Peyer's patch (tissue), 4 donors: ENCODE results near the gene PKP2. TPM values are rescaled to one million over a fixed set of nuclear protein-coding genes. Genes with fewer than 3 reads are reported as not detected.
A peak's percentile ranks its signal among the peaks of the same experiment; 100 is the strongest.

Experiments
- DNase-seq, 3 donors: peaks; one replicate each; pipeline ENCODE4 v3.0.0-alpha.2; 2017 to 2019
- H3K27ac ChIP-seq, 4 donors: fragments of 200-600 bp; sonication (generic); one replicate each; pipeline ENCODE4 v1.5.1; 2016 to 2019
- H3K27me3 ChIP-seq, 2 donors: fragments of 200-600 bp; sonication (generic); one replicate each; pipeline ENCODE4 v1.5.1; 2019
- H3K36me3 ChIP-seq, 3 donors: fragments of 200-600 bp; sonication (generic); one replicate each; pipeline ENCODE4 v1.5.1; 2016 to 2019
- H3K4me1 ChIP-seq, 4 donors: fragments of 200-600 bp; sonication (generic); one replicate each; pipeline ENCODE4 v1.5.1; 2016 to 2019
- H3K4me3 ChIP-seq, 4 donors: fragments of 200-600 bp; sonication (generic); 1 replicate in 3 of 4; 2 replicates in 1 of 4; pipeline ENCODE4 v1.5.1; 2016 to 2019; ENCODE audit warnings: mild to moderate bottlenecking in 1 of 4
- H3K9me3 ChIP-seq, 4 donors: fragments of 200-600 bp; sonication (generic); one replicate each; pipeline ENCODE4 v1.5.1; 2016 to 2019; ENCODE audit warnings: mild to moderate bottlenecking in 1 of 4
- POLR2A ChIP-seq, 2 donors: fragments of 450-650 bp; IDR thresholded peaks; one replicate each; pipeline ENCODE4 v1.5.1; 2017; ENCODE audit warnings: antibody characterized with exemption in 2 of 2, mild to moderate bottlenecking in 2 of 2, moderate library complexity in 2 of 2
- total RNA-seq, 4 donors: library from RNA; depleted of rRNA; stranded (reverse); fragments of >200 nt; gene quantifications; one replicate each; pipeline ENCODE4 v1.1.0, GENCODE V29; 2016
- TF ChIP-seq, protein P1 (sequence below), 6 experiments: fragments of 450-650 bp in 4 of 6; fragments of 200-600 bp in 2 of 6; sonication (generic) in 1 of 6; IDR thresholded peaks; one replicate each; pipeline ENCODE4 v1.5.1; 2017 to 2019; ENCODE audit warnings: antibody characterized with exemption in 6 of 6, mild to moderate bottlenecking in 3 of 6, moderate library complexity in 1 of 6

The PKP2 gene
- 100 to 1,000 TPM in 1 of 4 donors, 10 to 100 TPM in 3; 42.9 to 103 (median 64.8) TPM for total RNA-seq

DNA sequence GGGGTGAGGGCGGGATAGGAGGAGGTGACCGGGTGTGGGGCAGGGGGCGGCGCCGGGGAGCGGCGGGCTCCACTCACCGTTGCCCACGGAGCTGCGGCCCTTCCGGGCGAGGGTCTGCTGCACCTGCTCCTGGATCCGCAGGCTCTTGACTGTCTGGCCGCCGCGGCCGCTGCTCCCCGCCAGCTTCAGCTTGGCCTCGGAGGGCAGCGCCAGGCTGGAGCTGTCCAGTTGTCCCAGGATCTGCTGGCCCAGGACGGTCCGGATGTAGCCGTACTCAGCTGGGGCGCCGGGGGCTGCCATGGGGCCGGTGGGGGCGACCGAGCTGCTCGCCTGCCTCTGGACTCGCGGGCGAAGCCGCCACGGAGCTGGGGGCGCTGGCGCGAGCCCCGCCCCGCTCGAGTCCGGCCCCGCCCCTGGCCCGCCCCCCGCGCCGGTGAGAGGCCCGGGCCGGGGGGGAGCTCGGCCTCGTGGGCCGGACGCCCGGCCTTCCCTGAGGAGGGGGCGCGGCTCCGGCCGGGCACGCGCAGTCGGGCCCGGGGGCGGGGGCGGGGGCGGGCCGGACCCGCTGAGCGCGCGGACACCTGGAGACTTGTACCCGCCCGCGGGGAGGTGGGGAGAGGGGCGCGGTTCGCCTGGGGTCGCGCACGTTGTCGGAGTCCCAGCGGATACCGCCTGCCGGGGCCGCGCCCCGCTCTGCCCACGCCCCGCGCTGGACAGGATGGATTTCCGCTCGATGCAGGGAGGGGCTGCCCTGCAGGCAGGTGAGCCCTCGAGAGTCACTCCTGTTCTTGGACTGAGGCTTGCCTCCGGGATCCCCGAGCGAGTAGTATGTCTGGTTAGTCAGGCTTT is at the start of gene PKP2:
Gene PKP2, minus strand, starts transcription at position 346 of the 849 bp plus-strand sequence. Its CDS starts 46 bp downstream, at position 300.
- Histone ChIP-seq H3K36me3 (no peaks in the 10 kb centered on the region), H3K4me1 (peaks cover 0 to 49% (median 0%) of the 10 kb centered on the region in 4 donors), H3K27ac (peak within 1 kb of the TSS; percentile 49 to 98 (median 90)), H3K9me3 (no peaks in the 10 kb centered on the region), H3K27me3 (no peaks in the 10 kb centered on the region), H3K4me3 (peak within 1 kb of the TSS; percentile 52 to 94 (median 70))
- peak in 2 of 3 donors; percentile 87 to 92 for DNase-seq
- TF ChIP-seq POLR2A (IDR thresholded peaks at IDR 0.05), result peak; percentile 55 to 76
- TF ChIP-seq, protein P1, sequence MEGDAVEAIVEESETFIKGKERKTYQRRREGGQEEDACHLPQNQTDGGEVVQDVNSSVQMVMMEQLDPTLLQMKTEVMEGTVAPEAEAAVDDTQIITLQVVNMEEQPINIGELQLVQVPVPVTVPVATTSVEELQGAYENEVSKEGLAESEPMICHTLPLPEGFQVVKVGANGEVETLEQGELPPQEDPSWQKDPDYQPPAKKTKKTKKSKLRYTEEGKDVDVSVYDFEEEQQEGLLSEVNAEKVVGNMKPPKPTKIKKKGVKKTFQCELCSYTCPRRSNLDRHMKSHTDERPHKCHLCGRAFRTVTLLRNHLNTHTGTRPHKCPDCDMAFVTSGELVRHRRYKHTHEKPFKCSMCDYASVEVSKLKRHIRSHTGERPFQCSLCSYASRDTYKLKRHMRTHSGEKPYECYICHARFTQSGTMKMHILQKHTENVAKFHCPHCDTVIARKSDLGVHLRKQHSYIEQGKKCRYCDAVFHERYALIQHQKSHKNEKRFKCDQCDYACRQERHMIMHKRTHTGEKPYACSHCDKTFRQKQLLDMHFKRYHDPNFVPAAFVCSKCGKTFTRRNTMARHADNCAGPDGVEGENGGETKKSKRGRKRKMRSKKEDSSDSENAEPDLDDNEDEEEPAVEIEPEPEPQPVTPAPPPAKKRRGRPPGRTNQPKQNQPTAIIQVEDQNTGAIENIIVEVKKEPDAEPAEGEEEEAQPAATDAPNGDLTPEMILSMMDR (IDR thresholded peaks at IDR 0.05), result no peak

DNA sequence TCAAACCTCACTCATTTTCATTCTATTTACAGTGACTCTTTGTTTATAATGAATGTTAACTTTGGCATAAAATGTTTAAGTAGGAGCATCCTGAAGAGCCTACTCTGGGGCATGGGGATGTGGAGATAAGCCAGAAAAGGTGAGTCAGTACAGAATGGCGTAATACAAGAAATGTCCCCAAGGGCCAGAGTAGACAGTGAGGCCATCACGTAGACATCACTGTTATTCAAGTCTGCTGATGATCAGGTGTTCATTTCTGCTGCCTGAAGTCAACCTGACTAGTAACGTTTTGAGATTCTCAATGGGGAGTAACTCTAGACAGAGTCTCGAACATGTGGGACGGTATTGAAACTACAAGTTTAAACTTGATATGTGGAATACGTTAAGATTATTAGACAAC is 47.6 kb upstream of the PKP2 start:
- Histone ChIP-seq H3K4me1 (no peaks in the 10 kb centered on the region), H3K9me3 (no peaks in the 10 kb centered on the region), H3K27ac (no peak overlapping the region), H3K4me3 (no peak overlapping the region), H3K36me3 (no peaks in the 10 kb centered on the region), H3K27me3 (no peaks in the 10 kb centered on the region)
- TF ChIP-seq POLR2A (IDR thresholded peaks at IDR 0.05), result no peak
- TF ChIP-seq, protein P1 (IDR thresholded peaks at IDR 0.05), result no peak
- DNase-seq, result no peak

DNA sequence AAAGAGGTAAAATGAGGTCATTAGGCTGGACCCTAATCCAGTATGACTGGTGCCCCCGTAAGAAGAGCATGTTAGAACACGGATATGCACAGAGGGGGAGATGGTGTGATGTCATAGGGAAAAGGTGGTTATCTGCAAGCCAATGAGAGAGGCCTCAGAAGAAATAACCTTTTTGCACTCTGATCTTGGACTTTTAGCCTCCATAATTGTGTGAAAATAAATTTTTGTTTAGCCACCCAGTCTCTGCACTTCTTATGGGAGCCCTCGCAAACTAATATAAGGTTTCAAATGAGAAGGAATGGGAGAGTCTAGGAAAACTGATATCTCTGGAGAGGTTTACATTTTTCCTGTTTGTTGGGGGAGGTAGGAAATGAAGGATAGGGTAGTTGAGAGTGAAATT is 43.2 kb upstream of the PKP2 start:
- TF ChIP-seq POLR2A (IDR thresholded peaks at IDR 0.05), result no peak
- TF ChIP-seq, protein P1 (IDR thresholded peaks at IDR 0.05), result no peak
- Histone ChIP-seq H3K9me3 (no peaks in the 10 kb centered on the region), H3K4me3 (no peak overlapping the region)

DNA sequence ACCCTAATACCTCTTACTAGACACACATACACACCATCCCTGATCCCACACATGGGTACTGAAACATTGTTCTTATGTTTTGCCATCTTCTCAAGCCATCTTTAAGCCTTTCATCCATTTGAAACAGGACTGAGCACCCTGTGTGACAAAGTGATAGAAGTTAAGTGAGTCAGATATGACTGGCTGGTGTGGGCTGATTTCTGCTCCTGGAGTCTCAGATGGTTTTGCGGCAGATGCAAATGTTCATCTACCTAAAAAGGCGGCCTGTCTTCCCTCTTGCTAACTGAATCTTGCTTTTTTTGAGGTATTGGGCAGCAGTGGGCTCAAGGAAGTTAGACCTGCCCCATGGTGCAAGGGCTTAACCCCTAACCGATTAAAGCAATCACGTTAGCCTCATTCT is 30.4 kb upstream of the PKP2 start:
- Histone ChIP-seq H3K4me3 (no peak overlapping the region), H3K27ac (no peak overlapping the region), H3K4me1 (no peaks in the 10 kb centered on the region), H3K27me3 (no peaks in the 10 kb centered on the region), H3K9me3 (no peaks in the 10 kb centered on the region), H3K36me3 (no peaks in the 10 kb centered on the region)
- no peak for TF ChIP-seq POLR2A (IDR thresholded peaks at IDR 0.05)
- TF ChIP-seq, protein P1 (IDR thresholded peaks at IDR 0.05), result no peak
- DNase-seq, result no peak

More for the DNA sequence above, 43.2 kb upstream of the PKP2 start:
- Histone ChIP-seq H3K4me1 (no peaks in the 10 kb centered on the region), H3K27me3 (no peaks in the 10 kb centered on the region), H3K36me3 (no peaks in the 10 kb centered on the region), H3K27ac (no peak overlapping the region)
- no peak for DNase-seq

DNA sequence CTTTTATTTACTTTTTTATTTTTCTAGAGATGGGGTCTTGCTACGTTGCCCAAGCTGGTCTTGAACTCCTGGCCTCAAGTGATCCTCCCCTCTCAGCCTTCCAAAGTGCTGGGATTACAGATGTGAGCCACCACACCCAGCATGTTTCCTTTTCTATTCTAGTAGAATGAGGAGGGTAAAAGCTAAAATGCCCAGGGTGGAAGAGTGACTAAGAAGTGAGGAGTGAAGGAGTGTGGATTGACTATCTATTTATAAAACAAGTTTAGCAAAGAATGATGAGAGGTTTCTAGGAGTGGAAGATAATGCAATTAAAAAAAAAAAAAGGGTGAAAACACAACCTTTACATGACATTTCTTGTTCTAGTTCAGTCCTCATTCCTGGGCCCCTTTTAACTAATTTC is 29.8 kb upstream of the PKP2 start:
- Histone ChIP-seq H3K4me3 (no peak overlapping the region), H3K27me3 (no peaks in the 10 kb centered on the region), H3K36me3 (no peaks in the 10 kb centered on the region), H3K4me1 (no peaks in the 10 kb centered on the region), H3K27ac (no peak overlapping the region), H3K9me3 (no peaks in the 10 kb centered on the region)
- no peak for DNase-seq
- TF ChIP-seq, protein P1 (IDR thresholded peaks at IDR 0.05), result no peak
- TF ChIP-seq POLR2A (IDR thresholded peaks at IDR 0.05), result no peak
